Measurements from ENCODE around the gene KLHL12.

KLHL12 gene

DNA sequence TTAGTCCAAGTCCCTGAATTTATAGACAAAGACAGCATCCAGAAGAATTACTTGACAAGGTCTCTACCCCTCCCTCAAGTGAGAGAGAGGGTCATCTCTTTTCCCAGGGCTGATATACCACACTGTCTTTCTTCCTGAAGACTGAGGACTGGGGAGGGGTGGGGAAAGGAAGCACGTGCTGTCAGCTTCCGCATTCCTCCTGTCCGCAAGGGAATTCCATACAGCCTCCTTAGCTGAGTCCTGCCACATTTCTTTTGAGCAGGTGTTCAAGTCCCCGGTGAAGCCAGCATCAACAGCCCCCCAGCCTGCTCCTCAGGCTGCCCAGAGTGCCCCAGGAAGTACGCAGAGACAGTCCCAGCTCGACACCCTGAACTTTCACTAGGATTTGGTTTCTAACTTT, 82.1 kb downstream of the KLHL12 start:
- TF ChIP-seq, protein P1, sequence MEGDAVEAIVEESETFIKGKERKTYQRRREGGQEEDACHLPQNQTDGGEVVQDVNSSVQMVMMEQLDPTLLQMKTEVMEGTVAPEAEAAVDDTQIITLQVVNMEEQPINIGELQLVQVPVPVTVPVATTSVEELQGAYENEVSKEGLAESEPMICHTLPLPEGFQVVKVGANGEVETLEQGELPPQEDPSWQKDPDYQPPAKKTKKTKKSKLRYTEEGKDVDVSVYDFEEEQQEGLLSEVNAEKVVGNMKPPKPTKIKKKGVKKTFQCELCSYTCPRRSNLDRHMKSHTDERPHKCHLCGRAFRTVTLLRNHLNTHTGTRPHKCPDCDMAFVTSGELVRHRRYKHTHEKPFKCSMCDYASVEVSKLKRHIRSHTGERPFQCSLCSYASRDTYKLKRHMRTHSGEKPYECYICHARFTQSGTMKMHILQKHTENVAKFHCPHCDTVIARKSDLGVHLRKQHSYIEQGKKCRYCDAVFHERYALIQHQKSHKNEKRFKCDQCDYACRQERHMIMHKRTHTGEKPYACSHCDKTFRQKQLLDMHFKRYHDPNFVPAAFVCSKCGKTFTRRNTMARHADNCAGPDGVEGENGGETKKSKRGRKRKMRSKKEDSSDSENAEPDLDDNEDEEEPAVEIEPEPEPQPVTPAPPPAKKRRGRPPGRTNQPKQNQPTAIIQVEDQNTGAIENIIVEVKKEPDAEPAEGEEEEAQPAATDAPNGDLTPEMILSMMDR (conservative IDR thresholded peaks at IDR 0.05; ENCODE audit: low read depth, low read length), result no peak

DNA sequence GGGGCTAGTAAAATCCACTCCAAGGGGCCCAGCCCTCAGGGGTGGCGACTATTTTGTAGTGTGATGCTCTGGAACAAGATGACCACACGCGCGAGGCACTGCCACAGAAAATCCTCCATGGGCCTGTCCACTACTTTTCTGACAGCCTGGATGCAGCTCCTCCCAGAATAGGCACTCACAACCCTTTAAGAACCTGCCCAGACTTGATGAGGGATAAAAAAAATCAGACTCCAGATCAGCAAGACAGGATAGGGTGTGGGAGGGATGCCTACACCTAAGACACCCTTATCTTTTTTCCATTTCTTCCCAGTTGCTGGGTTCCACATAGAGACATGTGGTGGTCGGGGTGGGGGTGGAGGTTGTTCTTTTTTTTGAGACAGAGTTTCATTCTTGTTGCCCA, 82.8 kb downstream of the KLHL12 start:
- no peak for DNase-seq (ENCODE audit: low read depth)
- H3K4me3 ChIP-seq (ENCODE audit: low read length), result no peak overlapping the region
- TF ChIP-seq, protein P1 (conservative IDR thresholded peaks at IDR 0.05; ENCODE audit: low read depth, low read length), result no peak

More for the DNA sequence above, 82.1 kb downstream of the KLHL12 start:
- H3K4me3 ChIP-seq (ENCODE audit: low read length), result no peak overlapping the region
- no peak for DNase-seq (ENCODE audit: low read depth)

DNA sequence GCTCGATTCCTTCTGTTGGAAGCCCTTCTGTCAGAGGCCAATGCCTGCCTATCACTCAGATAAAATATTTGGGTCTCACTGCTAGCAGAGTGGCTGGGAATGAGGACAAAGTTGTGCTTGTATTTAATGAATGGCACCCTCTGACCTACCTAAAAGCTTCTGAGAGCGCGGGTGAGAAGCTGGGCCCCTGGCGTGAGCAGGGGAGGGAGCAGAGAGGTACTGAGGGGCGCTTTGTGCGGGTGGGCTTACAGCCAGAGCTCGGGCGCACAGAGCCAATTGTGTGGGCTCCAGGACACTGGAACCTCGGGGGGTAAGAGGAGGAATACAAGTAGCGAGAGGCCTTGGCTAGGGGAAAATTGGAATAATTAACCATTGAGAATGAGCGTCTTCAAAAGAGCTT, 84.0 kb downstream of the KLHL12 start:
- DNase-seq (ENCODE audit: low read depth), result no peak
- H3K4me3 ChIP-seq (ENCODE audit: low read length), result no peak overlapping the region
- TF ChIP-seq, protein P1 (conservative IDR thresholded peaks at IDR 0.05; ENCODE audit: low read depth, low read length), result no peak

Measured in retinal pigment epithelial cell (primary cell).